Stimulated activated effector memory CD8-positive, alpha-beta T cell treated with anti-CD3 and anti-CD28 coated beads, Interleukin-12 subunit alpha, Interleukin-12 subunit beta, amount 100 ng/mL, for 72 hours (primary cell): ENCODE data around the gene DNASE1L3.
A peak's percentile ranks its signal among the peaks of the same experiment; 100 is the strongest.

Experiments used
- ATAC-seq: fragments of 150-1000 bp; cut with Tn5 transposase; 2 replicates; pipeline ENCODE4 v1.10.0; 2021
- DNase-seq, 2 donors: peaks; one replicate each; pipeline ENCODE4 v3.0.0; 2021 to 2022; ENCODE audit warnings: low spot score in 2 of 2
- H3K27ac Mint-ChIP-seq: one replicate; pipeline ENCODE4 v1.8.0; 2022; ENCODE audit warnings: mild to moderate bottlenecking, mixed read lengths
- H3K36me3 Mint-ChIP-seq: one replicate; pipeline ENCODE4 v1.8.0; 2022; ENCODE audit warnings: mild to moderate bottlenecking, mixed read lengths
- H3K4me1 Mint-ChIP-seq: one replicate; pipeline ENCODE4 v1.8.0; 2022; ENCODE audit warnings: mixed read lengths
- H3K4me3 Mint-ChIP-seq: one replicate; pipeline ENCODE4 v1.8.0; 2022; ENCODE audit warnings: mild to moderate bottlenecking, mixed read lengths
- H3K9me3 Mint-ChIP-seq: one replicate; pipeline ENCODE4 v1.8.0; 2022; ENCODE audit warnings: mixed read lengths

The DNASE1L3 gene

DNA sequence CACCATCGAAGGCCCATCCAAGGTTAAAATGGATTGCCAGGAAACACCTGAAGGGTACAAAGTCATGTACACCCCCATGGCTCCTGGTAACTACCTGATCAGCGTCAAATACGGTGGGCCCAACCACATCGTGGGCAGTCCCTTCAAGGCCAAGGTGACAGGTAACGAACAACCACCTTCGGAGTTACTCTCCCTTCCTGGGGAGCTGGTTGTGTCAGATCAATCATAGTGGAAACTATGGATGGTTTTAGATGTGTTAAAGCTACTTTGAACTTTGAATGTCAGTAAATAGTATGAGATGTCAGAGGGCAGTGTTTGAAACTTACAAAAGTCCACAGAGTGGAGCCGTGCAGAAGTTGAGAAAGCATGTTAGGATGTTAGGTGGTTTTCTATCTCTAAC, 42.3 kb downstream of the DNASE1L3 start:
- Mint-ChIP-seq H3K27ac (no peak overlapping the region), H3K4me1 (no peaks in the 10 kb centered on the region), H3K9me3 (no peaks in the 10 kb centered on the region), H3K4me3 (no peak overlapping the region), H3K36me3 (no peaks in the 10 kb centered on the region)
- ATAC-seq (no peak), DNase-seq (no peak)

DNA sequence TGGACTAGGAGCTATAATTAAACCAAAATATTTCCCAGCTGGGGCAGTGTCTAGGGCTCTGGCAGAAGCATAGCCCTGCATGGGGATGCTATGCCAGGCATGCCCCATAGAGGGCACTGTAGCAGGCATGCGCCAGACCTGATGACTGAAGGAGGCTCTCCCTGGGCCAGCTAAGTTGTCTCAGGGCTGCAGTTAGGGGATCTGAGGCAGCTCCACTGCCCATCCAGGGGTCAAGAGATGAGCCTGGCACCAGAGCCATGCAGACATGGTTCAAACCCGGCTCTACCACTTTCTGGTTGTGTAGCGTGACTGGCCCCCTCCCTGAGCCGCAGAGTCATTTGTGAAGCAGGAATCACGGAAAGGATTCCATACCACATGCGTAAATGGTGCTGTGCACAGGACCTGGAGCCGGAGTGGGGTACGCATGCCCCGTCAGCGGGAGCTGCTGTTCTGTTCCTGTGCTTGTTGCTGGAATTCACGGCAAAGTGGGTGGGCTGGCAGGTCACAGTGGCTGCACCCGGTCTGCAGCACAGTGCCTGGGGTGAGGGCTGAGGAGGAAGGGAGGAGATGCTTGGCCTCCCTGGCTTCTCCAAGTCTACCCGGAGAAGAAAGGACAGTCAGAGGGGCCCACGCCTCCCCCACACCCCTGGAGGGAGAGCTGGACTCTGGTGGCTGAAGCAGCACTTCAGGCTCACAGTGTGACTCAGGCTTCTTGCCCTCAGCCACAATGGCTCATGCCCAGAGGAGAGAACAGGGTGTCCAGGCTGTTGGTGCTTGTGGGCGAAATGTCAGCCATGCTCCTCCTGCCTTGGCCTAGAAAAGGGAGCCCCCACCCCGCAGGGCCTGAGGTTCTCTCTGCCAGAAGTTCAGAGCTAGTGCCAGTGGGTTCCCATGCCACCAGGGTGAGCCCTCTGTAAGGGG, 43.1 kb downstream of the DNASE1L3 start:
- Mint-ChIP-seq H3K4me3 (no peak overlapping the region), H3K9me3 (no peaks in the 10 kb centered on the region), H3K4me1 (no peaks in the 10 kb centered on the region), H3K27ac (no peak overlapping the region), H3K36me3 (peaks cover 6% of the 10 kb centered on the region)
- ATAC-seq, result peak; percentile 83
- DNase-seq, result peak; percentile 58 to 86

DNA sequence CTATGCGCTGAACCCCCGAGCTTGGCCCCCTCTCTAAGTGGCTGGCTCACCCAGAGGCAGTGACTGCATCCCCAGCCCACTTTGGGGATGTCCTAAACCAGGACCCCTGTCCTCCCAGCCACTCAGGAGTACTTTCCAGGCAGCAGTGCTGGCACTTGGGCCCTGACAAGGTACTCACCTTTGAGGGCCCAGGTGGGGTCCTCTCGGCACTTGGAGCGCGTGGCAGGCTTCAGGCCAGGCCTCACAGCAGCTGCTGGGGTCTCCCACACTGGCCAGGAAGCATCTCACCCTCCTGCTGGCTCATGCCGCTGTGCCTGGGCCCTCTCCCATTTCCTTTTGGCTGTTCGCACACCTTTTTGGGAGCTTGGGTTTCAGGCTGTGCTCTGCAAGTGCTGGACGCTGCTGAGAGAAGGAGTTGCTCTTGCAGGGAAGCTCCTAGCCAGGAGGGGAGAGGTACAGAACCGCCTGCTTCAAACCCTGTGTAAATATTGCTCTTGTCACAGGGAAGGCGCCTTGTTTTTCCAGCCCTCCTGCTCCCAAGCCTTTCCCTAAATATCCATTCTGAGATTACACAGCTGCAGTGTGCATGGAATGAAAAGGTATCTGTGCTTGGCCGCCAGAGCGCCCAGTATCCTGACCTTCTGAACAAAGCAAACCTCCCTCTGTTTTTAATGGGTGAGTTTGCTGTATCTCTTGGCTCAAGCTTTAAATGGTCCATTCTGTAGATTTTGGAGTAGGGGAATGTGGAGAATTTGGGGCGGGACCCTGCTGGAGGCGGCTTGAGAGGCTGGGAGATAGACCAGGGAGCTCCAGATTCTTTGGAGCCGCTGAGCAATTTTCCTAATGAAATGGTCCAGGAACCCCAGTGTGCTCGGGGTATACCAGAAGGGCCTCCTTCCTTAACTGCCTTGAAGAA, 45.6 kb downstream of the DNASE1L3 start:
- Mint-ChIP-seq H3K36me3 (peaks cover 6% of the 10 kb centered on the region), H3K9me3 (no peaks in the 10 kb centered on the region), H3K27ac (no peak overlapping the region), H3K4me1 (peaks cover 7% of the 10 kb centered on the region), H3K4me3 (no peak overlapping the region)
- ATAC-seq (no peak), DNase-seq (no peak)

- no peaks in the 10 kb centered on the region for H3K9me3 Mint-ChIP-seq
- ATAC-seq, result no peak
- peaks cover 7% of the 10 kb centered on the region for H3K4me1 Mint-ChIP-seq
- no peak for DNase-seq
- H3K27ac Mint-ChIP-seq, result no peak overlapping the region
- H3K36me3 Mint-ChIP-seq, result peaks cover 6% of the 10 kb centered on the region
- H3K4me3 Mint-ChIP-seq, result no peak overlapping the region
These were observed 46.4 kb downstream of the DNASE1L3 start for GRCh38 chr3:58164199-58164879.

DNA sequence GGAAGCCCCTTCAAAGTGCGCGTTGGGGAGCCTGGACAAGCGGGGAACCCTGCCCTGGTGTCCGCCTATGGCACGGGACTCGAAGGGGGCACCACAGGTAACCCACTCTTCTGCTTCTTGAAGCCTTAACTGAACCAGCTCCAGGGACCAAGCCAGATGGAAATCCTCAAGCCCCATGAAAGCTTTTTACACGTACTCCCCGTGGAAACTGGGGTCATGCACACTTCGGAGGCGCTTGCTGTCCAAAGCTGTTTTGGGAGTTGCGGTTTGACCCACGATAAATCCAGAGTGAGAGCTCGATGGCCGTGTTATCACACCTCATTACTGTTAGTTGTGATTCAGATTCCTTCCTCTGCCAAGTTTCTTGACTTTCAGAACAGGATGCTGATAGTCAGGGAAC, 47.5 kb downstream of the DNASE1L3 start:
- Mint-ChIP-seq H3K9me3 (no peaks in the 10 kb centered on the region), H3K36me3 (peaks cover 6% of the 10 kb centered on the region), H3K4me1 (peaks cover 7% of the 10 kb centered on the region), H3K27ac (no peak overlapping the region), H3K4me3 (no peak overlapping the region)
- DNase-seq, result no peak
- ATAC-seq, result no peak

GRCh38 chr3:58161435-58162398, 49.1 kb downstream of the DNASE1L3 start:
- Mint-ChIP-seq H3K4me1 (peaks cover 7% of the 10 kb centered on the region), H3K27ac (peak overlapping the region; percentile 71), H3K4me3 (no peak overlapping the region), H3K36me3 (peaks cover 6% of the 10 kb centered on the region), H3K9me3 (no peaks in the 10 kb centered on the region)
- no peak for DNase-seq
- no peak for ATAC-seq

DNA sequence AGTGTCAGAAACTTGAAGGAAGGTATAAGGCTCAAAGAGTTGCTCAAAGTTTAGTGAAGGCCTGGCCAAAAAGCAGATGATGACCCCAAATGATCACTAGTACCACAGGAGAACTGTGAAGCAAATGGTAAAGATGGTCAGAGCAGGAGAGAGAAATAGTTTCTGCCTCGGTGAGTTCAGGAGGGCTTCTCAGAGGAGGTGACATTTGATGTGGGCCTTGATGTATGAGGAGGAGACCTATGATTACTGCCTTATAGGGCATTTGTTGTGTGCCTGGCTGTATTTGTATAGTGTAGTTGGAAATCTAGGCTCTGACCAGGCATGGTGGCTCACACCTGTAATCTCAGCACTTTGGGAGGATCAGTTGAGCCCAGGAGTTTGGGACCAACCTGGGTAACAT, 50.4 kb downstream of the DNASE1L3 start:
- ATAC-seq, result no peak
- Mint-ChIP-seq H3K4me3 (no peak overlapping the region), H3K4me1 (peaks cover 7% of the 10 kb centered on the region), H3K9me3 (no peaks in the 10 kb centered on the region), H3K27ac (peak overlapping the region; percentile 71), H3K36me3 (peaks cover 6% of the 10 kb centered on the region)
- no peak for DNase-seq

DNA sequence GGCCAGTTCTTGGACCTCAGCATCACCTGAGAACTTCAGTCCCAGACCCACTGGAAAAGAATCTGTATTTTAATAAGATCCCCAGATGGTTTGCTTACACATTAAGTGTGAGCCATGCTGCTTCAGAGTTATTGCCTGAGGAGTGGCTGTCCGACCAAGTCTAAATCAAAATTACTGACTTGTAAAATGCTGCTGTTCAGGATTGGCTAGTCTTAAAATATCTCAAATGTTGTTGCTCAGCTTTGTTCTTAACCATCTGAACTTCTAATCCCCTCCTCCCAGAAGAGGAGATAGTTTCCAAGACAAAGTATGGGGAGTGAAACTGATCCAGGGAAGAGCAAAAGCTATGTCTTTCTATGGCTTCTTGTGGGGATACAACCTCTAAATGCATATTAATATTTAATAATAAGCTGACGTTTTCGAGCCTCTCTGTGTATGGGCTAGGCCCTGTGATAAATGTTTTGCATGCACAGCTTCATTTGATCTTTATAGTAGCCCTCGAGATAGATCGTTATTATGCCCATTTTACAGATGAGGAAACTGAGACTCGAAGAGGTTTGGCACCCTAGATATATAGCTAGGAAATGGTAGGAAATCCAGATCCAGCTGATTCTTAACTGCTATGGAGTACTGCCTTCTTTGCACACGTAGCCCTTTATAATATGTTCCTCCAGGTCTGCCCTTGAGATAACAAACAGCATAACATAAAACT, 52.2 kb downstream of the DNASE1L3 start:
- H3K36me3 Mint-ChIP-seq, result peaks cover 11% of the 10 kb centered on the region
- ATAC-seq, result no peak
- peaks cover 7% of the 10 kb centered on the region for H3K4me1 Mint-ChIP-seq
- H3K9me3 Mint-ChIP-seq, result no peaks in the 10 kb centered on the region
- H3K27ac Mint-ChIP-seq, result no peak overlapping the region
- no peak for DNase-seq
- no peak overlapping the region for H3K4me3 Mint-ChIP-seq

- no peak overlapping the region for H3K27ac Mint-ChIP-seq
- no peaks in the 10 kb centered on the region for H3K9me3 Mint-ChIP-seq
- peaks cover 7% of the 10 kb centered on the region for H3K4me1 Mint-ChIP-seq
- H3K36me3 Mint-ChIP-seq, result peaks cover 12% of the 10 kb centered on the region
- no peak for DNase-seq
- no peak overlapping the region for H3K4me3 Mint-ChIP-seq
- ATAC-seq, result no peak
These were observed 53.1 kb downstream of the DNASE1L3 start for GRCh38 chr3:58157700-58158099.

DNA sequence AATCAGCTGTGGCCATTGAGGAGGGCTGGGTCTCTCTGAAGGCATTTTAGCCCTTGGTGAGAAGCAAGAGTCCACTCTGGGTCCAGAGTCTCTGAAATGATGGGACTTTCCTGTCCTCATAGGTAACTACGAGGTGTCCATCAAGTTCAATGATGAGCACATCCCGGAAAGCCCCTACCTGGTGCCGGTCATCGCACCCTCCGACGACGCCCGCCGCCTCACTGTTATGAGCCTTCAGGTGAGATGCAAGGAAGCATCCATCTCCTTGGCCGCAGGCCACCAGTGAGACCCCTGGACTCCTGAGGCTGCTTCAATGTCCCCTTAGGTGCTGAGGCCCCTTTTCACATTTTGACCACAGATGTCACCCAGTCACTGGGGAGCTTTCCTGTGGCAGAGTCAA, 54.9 kb downstream of the DNASE1L3 start:
- no peak overlapping the region for H3K27ac Mint-ChIP-seq
- no peak for ATAC-seq
- H3K4me3 Mint-ChIP-seq, result no peak overlapping the region
- peaks cover 17% of the 10 kb centered on the region for H3K36me3 Mint-ChIP-seq
- DNase-seq, result no peak
- H3K9me3 Mint-ChIP-seq, result no peaks in the 10 kb centered on the region
- H3K4me1 Mint-ChIP-seq, result no peaks in the 10 kb centered on the region

- DNase-seq (no peak), ATAC-seq (no peak)
- no peaks in the 10 kb centered on the region for H3K4me1 Mint-ChIP-seq
- no peaks in the 10 kb centered on the region for H3K9me3 Mint-ChIP-seq
- H3K27ac Mint-ChIP-seq, result no peak overlapping the region
- peaks cover 17% of the 10 kb centered on the region for H3K36me3 Mint-ChIP-seq
- no peak overlapping the region for H3K4me3 Mint-ChIP-seq
These were observed 55.9 kb downstream of the DNASE1L3 start for GRCh38 chr3:58154626-58155449.

DNA sequence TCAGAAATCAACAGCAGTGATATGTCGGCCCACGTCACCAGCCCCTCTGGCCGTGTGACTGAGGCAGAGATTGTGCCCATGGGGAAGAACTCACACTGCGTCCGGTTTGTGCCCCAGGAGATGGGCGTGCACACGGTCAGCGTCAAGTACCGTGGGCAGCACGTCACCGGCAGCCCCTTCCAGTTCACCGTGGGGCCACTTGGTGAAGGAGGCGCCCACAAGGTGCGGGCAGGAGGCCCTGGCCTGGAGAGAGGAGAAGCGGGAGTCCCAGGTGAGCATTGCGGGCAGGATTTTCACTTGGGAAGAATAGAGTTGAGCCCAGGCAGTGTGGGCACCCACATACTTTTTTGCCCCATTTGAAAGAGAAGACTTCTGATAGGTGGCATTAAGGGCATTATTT, 57.4 kb downstream of the DNASE1L3 start:
- no peaks in the 10 kb centered on the region for H3K4me1 Mint-ChIP-seq

More for the DNA sequence above, 57.4 kb downstream of the DNASE1L3 start:
- DNase-seq (no peak), ATAC-seq (no peak)
- Mint-ChIP-seq H3K27ac (no peak overlapping the region), H3K36me3 (peaks cover 22% of the 10 kb centered on the region), H3K9me3 (no peaks in the 10 kb centered on the region), H3K4me3 (no peak overlapping the region)
